Activated B cell treated with CpG ODN at 0.5 μM for 24 hours (primary cell): Measurements from ENCODE around the gene CENPB. TPM values are rescaled to one million over a fixed set of nuclear protein-coding genes. Genes with fewer than 3 reads are reported as not detected.

Experiments used
- ATAC-seq: fragments of 200-7000 bp; cut with Tn5 transposase; one replicate; pipeline ENCODE4 v1.10.0; 2021; ENCODE audit warnings: low read depth, mild to moderate bottlenecking, moderate library complexity
- CTCF ChIA-PET: fragments of 350-600 bp; sonication (Branson Sonifier 250); formaldehyde crosslinking; loops from one replicate; lab custom pipeline; 2021; ENCODE audit warnings: antibody characterized with exemption; lab: Charles Lee
- POLR2A ChIA-PET: fragments of 350-600 bp; sonication (Branson Sonifier 250); formaldehyde crosslinking; loops from one replicate; lab custom pipeline; 2021; ENCODE audit warnings: antibody characterized with exemption; lab: Charles Lee
- DNase-seq: peaks from one replicate; pipeline ENCODE4 v3.0.0; 2022
- H3K27ac Mint-ChIP-seq: one replicate; pipeline ENCODE4 v1.8.0; 2020; ENCODE audit warnings: mixed read lengths
- H3K27me3 Mint-ChIP-seq: one replicate; pipeline ENCODE4 v1.8.0; 2021; ENCODE audit warnings: mixed read lengths
- H3K36me3 Mint-ChIP-seq: one replicate; pipeline ENCODE4 v1.8.0; 2021; ENCODE audit warnings: low read depth, mixed read lengths
- H3K4me1 Mint-ChIP-seq: one replicate; pipeline ENCODE4 v1.8.0; 2021; ENCODE audit warnings: mixed read lengths
- H3K4me3 Mint-ChIP-seq: one replicate; pipeline ENCODE4 v1.8.0; 2020; ENCODE audit warnings: mild to moderate bottlenecking, mixed read lengths
- H3K9me3 Mint-ChIP-seq: one replicate; pipeline ENCODE4 v1.8.0; 2020; ENCODE audit warnings: mixed read lengths
- CTCF ChIP-seq: fragments of 200-600 bp; IDR thresholded peaks from one replicate; pipeline ENCODE4 v1.8.0; 2022; ENCODE audit warnings: antibody characterized with exemption, mild to moderate bottlenecking
- intact Hi-C: fragments of 100-400 bp; cut with micrococcal nuclease; formaldehyde crosslinking; loops from one replicate; pipeline ENCODE4 v1.15.1; 2024
- total RNA-seq: library from RNA; stranded (reverse); gene quantifications from 2 replicates; pipeline ENCODE4 v1.2.3, GENCODE V29; 2022

The CENPB gene
- total RNA-seq, 1 donor from 2014 or later = 51.7 TPM

DNA sequence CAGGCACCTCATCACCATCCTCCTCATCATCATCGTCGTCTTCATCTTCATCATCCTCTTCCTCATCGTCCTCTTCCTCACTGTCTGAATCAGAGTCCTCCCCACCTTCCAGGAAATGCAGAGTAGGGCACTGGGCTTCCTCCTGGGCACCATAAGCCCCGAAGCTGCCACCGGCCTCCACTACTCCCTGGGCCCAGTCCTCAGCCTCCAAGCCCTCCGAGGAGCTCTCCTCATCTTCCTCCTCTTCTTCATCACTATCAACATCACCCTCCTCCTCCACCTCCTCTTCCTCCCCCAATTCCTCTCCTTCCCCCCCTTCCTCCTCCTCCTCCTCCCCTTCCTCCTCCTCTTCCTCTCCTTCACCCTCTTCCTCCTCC lies 1.7 kb downstream of the CENPB start:
- CTCF ChIA-PET = interaction anchor here (4.7 kb wide), 1 partner anchor 69 kb away, joined by 46 read pairs; no protein-coding TSS in a partner anchor
- intact Hi-C loops = no loop called here
- TF ChIP-seq CTCF = no peak
- H3K27ac Mint-ChIP-seq = peak overlapping the region; percentile 37
- no peaks in the 10 kb centered on the region for H3K27me3 Mint-ChIP-seq
- ATAC-seq (no peak), DNase-seq (no peak)
- H3K9me3 Mint-ChIP-seq = no peaks in the 10 kb centered on the region
- H3K4me3 Mint-ChIP-seq = peak overlapping the region; percentile 38
- H3K4me1 Mint-ChIP-seq = peaks cover 40% of the 10 kb centered on the region
- POLR2A ChIA-PET = interaction anchor here (1.1 to 4.9 kb wide), 4 partner anchors 10 to 35 kb away, joined by 3 to 65 read pairs (median 23); partner anchors contain the start of genes ADISSP, AP5S1 and CDC25B
- peaks cover 7% of the 10 kb centered on the region for H3K36me3 Mint-ChIP-seq

GRCh38 chr20:3784216-3784853 lies 2.2 kb downstream of the CENPB start:
- peak overlapping the region; percentile 38 for H3K4me3 Mint-ChIP-seq
- H3K27ac Mint-ChIP-seq = peak overlapping the region; percentile 37
- ATAC-seq (no peak), DNase-seq (no peak)
- ChIA-PET POLR2A (interaction anchor here (0.6 to 1.1 kb wide), 2 partner anchors 16 to 624 kb away, joined by 3 to 8 read pairs; partner anchors contain the start of genes ADISSP, FASTKD5 and UBOX5), CTCF (no interaction called here)
- TF ChIP-seq CTCF = no peak
- H3K9me3 Mint-ChIP-seq = no peaks in the 10 kb centered on the region
- peaks cover 45% of the 10 kb centered on the region for H3K4me1 Mint-ChIP-seq
- intact Hi-C loops = no loop called here
- no peaks in the 10 kb centered on the region for H3K27me3 Mint-ChIP-seq
- peaks cover 7% of the 10 kb centered on the region for H3K36me3 Mint-ChIP-seq

DNA sequence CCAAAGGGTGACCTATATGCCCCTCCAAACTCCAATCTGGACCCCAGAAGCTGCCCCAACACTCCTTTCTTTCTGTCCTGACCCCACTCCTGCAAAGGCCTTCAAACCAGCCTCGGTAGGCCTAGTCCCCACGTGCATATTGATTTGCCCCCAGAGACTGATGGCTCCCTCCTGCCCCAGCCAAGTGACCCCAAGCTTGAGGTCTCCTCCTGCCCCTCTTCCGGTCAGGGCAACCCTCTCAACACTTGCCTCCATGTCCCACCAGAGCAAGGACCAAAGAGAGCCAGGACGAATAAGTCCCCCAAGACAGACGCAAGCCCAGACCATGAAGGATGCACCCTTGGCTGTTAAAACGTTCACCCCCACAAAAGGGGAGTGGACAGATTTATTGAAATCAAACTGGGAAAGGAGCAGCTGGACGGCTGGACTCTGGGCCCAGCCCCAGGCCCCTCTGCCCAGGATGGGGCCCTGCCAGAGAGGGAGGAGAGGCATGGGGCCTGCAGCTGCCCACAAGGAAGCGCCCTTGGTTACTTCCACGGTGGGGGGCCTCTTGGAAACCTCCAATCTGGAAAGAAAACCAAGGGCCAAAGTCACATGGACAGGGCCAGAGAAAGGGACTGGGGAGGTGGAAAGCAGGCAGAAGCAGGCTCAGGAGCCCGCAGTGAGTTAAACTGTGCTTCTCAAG lies 2.9 kb downstream of the CENPB start:
- ATAC-seq = no peak
- Mint-ChIP-seq H3K27ac (peak overlapping the region; percentile 68), H3K9me3 (no peaks in the 10 kb centered on the region), H3K4me3 (no peak overlapping the region), H3K36me3 (peaks cover 7% of the 10 kb centered on the region), H3K27me3 (peaks cover under 1% of the 10 kb centered on the region), H3K4me1 (peaks cover 46% of the 10 kb centered on the region)
- intact Hi-C loops = no loop called here
- CTCF ChIA-PET = no interaction called here
- DNase-seq = no peak
- POLR2A ChIA-PET = interaction anchor here (0.6 to 1.1 kb wide), 3 partner anchors 12 to 624 kb away, joined by 3 to 8 read pairs (median 4); partner anchors contain the start of genes ADISSP, FASTKD5 and UBOX5
- TF ChIP-seq CTCF = no peak

- peaks cover 2% of the 10 kb centered on the region for H3K27me3 Mint-ChIP-seq
- intact Hi-C loops = no loop called here
- DNase-seq (no peak), ATAC-seq (no peak)
- H3K27ac Mint-ChIP-seq = peak overlapping the region; percentile 68
- H3K9me3 Mint-ChIP-seq = no peaks in the 10 kb centered on the region
- POLR2A ChIA-PET = interaction anchor here (0.7 to 2.5 kb wide), 3 partner anchors 12 to 38 kb away, joined by 3 to 16 read pairs (median 4); partner anchors contain the start of gene ADISSP
- no peak overlapping the region for H3K4me3 Mint-ChIP-seq
- peaks cover 48% of the 10 kb centered on the region for H3K4me1 Mint-ChIP-seq
- TF ChIP-seq CTCF = no peak
- peaks cover 7% of the 10 kb centered on the region for H3K36me3 Mint-ChIP-seq
- CTCF ChIA-PET = no interaction called here
Observed at GRCh38 chr20:3783068-3783489, 3.5 kb downstream of the CENPB start.

GRCh38 chr20:3782597-3782996 lies 3.9 kb downstream of the CENPB start:
- DNase-seq = no peak
- no peaks in the 10 kb centered on the region for H3K9me3 Mint-ChIP-seq
- no peak for TF ChIP-seq CTCF
- H3K27ac Mint-ChIP-seq = peak overlapping the region; percentile 24
- H3K4me1 Mint-ChIP-seq = peaks cover 46% of the 10 kb centered on the region
- ChIA-PET CTCF (no interaction called here), POLR2A (interaction anchor here (0.7 to 2.5 kb wide), 3 partner anchors 14 to 38 kb away, joined by 3 to 16 read pairs (median 16); partner anchors contain the start of genes ADISSP and AP5S1)
- peaks cover 7% of the 10 kb centered on the region for H3K36me3 Mint-ChIP-seq
- intact Hi-C loops = no loop called here
- no peak overlapping the region for H3K4me3 Mint-ChIP-seq
- no peak for ATAC-seq
- H3K27me3 Mint-ChIP-seq = peaks cover 2% of the 10 kb centered on the region
